ENCODE measurements around the gene CCT4. TPM values are rescaled to one million over a fixed set of nuclear protein-coding genes. Genes with fewer than 3 reads are reported as not detected.

The CCT4 gene
- total RNA-seq (2021; ENCODE audit: unreplicated experiment) (316 TPM), Bru-seq, nascent RNA (percentile 96 among the genes with signal in this experiment), BruChase-seq, experiment 1, labeled RNA remaining after a 6-hour chase (percentile 98 among the genes with signal in this experiment), BruChase-seq, experiment 2, labeled RNA remaining after a 2-hour chase (percentile 96 among the genes with signal in this experiment)
- 134 and 185 TPM in 2 replicates for polyA plus RNA-seq (2012)
- long read RNA-seq, transcript CCT4-201 (14 exons, 2,520 nt) = major isoform, 655 of 709 reads
- long read RNA-seq, partial matches to known transcripts = 27 of 709 reads
- long read RNA-seq, other reads (novel, unspliced or antisense) = 25 of 709 reads

- Histone ChIP-seq H3K27ac (ENCODE audit: low read depth, low read length) (peak within 1 kb of the TSS; percentile 93), H3K4me3 (replicated peaks in 1 of 2; ENCODE audit: low read depth in 1 of 2, low read length in 2 of 2) (peak within 1 kb of the TSS; percentile 95 to 100), H3K36me3 (ENCODE audit: control insufficient read depth in 1 of 2, insufficient read depth in 2 of 2, low read length in 2 of 2) (peaks cover 10 to 28% of the 10 kb centered on the region in 2 experiments), H3K9me3 (ENCODE audit: control insufficient read depth in 1 of 2, insufficient read depth in 1 of 2, low read depth in 1 of 2, low read length in 2 of 2) (no peaks in the 10 kb centered on the region), H3K9me2 (ENCODE audit: insufficient read depth) (no peaks in the 10 kb centered on the region), H4K20me1 (ENCODE audit: insufficient read depth) (peaks cover 16% of the 10 kb centered on the region; the same call in 1 of the 2 replicates), H3K27me3 (ENCODE audit: insufficient read depth, low read length) (no peaks in the 10 kb centered on the region), H3K4me2 (ENCODE audit: low read length) (peak within 1 kb of the TSS; percentile 97), H2AFZ (ENCODE audit: low read depth, low read length, poor library complexity, severe bottlenecking) (no peak within 1 kb of the TSS), H3K4me1 (ENCODE audit: control insufficient read depth in 1 of 2, insufficient read depth in 2 of 2, low read length in 2 of 2) (peaks cover 0 to 18% of the 10 kb centered on the region in 2 experiments; a peak in 3 of 4 replicates), H3K79me2 (ENCODE audit: insufficient read depth, low read length) (peaks cover 59% of the 10 kb centered on the region), H3K9ac (ENCODE audit: low read length) (peak within 1 kb of the TSS; percentile 96)
- ChIA-PET RAD21 (ENCODE audit: low non-redundant PET in 1 of 2, low total read pairs in 2 of 2, uncharacterized antibody in 2 of 2, unreplicated experiment in 2 of 2) (no interaction called here), CTCF (no interaction called here), POLR2A (no interaction called here)
- DNase-seq (ENCODE audit: low read depth, low spot score) (peak; percentile 71), ATAC-seq (peak; percentile 76)
- no TSS peak for BruUV-seq (replicated peaks)
- intact Hi-C loops (cut with micrococcal nuclease) = no loop called here
- peak; percentile 66; the same call in 1 of the 2 replicates for TF ChIP-seq ZFX (IDR thresholded peaks at IDR 0.05)
- peak; percentile 70 for TF ChIP-seq YY1 (IDR thresholded peaks at IDR 0.05; ENCODE audit: extremely low read depth, insufficient replicate concordance, low read depth, low read length)
- no peak for TF ChIP-seq EZH2phosphoT487 (IDR thresholded peaks at IDR 0.05; ENCODE audit: borderline replicate concordance)
- TF ChIP-seq EGR1 (IDR thresholded peaks at IDR 0.05; ENCODE audit: low read depth) = peak; percentile 90
- TF ChIP-seq JUND (IDR thresholded peaks at IDR 0.05) = no peak; the same call in 1 of the 2 replicates
- TF ChIP-seq ATF3 (IDR thresholded peaks at IDR 0.05) = no peak
- no peak for TF ChIP-seq EZH2 (IDR thresholded peaks at IDR 0.05)
- TF ChIP-seq SP1 (IDR thresholded peaks at IDR 0.05; ENCODE audit: low read depth) = peak; percentile 80
- TF ChIP-seq SRF (IDR thresholded peaks at IDR 0.05; ENCODE audit: low read depth) = peak; percentile 94
- TF ChIP-seq MAX (IDR thresholded peaks at IDR 0.05) = peak; percentile 93
- TF ChIP-seq TCF7L2 (IDR thresholded peaks at IDR 0.05; ENCODE audit: borderline replicate concordance, extremely low read depth, insufficient read depth, insufficient read length) = no peak
- TF ChIP-seq CBX3 (IDR thresholded peaks at IDR 0.05; ENCODE audit: low read depth) = peak; percentile 71; the same call in 1 of the 2 replicates
- peak; percentile 47 for TF ChIP-seq ZBTB33 (IDR thresholded peaks at IDR 0.05; ENCODE audit: extremely low read depth, insufficient replicate concordance, low read length)
- TF ChIP-seq SIN3A (IDR thresholded peaks at IDR 0.05; ENCODE audit: low read depth) = peak; percentile 88
- TF ChIP-seq CEBPB (IDR thresholded peaks at IDR 0.05; ENCODE audit: low read depth) = no peak
- peak; percentile 96 for TF ChIP-seq POLR2AphosphoS5 (IDR thresholded peaks at IDR 0.05; ENCODE audit: low read depth, low read length)
Observed at GRCh38 chr2:61888267-61889055, at the start of gene CCT4. CCT4 (minus strand) TSS chr2:61888656; CDS start chr2:61888507, 149 bp downstream.
